Mucosa of gallbladder (tissue), 1 donor: ENCODE data around the gene DAO. TPM values are rescaled to one million over a fixed set of nuclear protein-coding genes. Genes with fewer than 3 reads are reported as not detected.

Experiments
- DNase-seq: peaks from one replicate; pipeline ENCODE4 v3.0.0-alpha.2; 2020; ENCODE audit warnings: low spot score
- total RNA-seq: library from RNA; stranded (reverse); gene quantifications from one replicate; pipeline ENCODE4 v1.2.1, GENCODE V29; 2021
- donor health status: DM: no; HTN: no; CAD: no.

DAO gene
- total RNA-seq, 1 donor from 2014 or later = not detected

DNA sequence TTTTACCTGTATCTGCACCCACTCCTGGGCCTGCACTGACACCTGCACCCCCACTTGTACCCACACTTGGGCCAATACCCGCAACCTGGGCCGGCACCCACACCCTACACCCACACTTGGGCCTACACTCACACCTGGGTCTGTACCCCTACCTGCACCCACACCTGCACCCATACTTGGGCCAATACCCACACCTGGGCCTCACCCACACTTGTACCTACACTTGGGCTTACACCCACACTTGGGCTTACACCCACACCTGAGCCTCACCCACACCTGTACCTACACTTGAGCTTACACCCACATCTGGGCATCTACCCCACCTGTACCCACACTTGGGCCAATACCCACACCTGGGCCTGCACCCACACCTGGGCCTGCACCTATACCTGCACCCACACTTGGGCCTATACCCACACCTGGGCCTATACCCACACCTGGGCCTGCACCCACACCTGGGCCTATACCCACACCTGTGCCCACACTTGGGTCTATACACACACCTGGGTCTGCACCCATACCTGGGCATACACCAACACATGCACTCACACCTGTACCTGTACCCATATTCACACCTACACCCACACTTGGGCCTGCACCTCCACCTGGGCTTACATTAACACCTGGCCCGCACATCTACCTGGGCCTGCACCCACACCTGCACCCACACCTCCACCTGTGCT is 39.2 kb downstream of the DAO start:
- DNase-seq = no peak

DNA sequence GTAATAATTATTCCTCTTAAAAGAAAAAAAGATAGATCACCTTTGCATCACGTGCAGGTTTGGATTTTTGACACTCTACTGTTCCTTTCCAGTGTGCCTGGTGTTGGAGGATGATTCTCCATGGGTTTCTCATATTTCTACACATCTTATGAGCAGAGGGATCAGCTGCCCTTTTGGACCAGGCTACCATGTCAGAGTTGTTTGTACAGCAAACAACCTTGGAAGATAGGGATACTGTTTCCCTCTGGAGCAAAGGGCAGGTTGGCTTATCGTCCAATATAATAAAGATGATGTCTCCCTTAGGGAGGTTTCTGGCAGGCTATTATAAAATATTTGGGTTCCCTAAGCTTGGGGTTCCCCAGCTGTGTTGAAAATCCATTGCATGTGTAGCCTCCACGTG is 42.1 kb downstream of the DAO start:
- DNase-seq = no peak

DNA sequence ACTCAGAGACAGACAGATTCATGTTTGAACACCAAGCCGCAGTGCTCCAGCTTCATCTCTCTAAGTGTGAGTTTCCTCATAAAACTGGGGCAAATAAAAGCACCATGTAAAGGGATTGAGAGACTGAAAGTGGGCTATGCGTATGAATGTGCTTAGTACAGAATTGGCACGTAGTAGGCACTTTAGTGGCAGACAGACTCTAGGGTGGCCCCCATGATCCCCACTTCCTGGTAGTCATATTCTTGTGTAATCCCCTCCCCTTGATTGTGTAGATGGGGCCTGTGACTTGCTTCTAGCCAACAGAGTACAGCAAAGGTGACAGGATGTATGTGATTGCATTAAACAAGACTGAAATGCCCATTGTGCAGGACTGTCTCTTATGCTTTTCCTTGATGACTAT is 43.0 kb downstream of the DAO start:
- DNase-seq = no peak

DNA sequence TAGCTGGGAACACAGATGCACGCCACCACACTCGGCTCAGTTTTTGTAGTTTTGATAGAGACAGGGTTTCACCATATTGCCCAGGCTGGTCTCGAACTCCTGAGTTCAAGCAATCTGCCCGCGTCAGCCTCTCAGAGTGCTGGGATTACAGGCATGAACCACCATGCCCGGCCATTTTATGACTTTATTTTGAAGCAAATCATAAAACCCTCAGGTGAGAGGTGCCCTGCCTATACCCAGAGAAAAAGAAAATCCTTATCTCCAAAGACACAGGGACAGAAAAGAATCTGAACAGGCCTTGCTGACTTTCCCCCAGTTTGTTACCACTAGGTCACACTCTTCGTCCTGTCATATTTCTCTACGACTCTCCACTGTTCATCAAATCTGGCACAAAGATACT is 48.8 kb downstream of the DAO start:
- DNase-seq = no peak

DNA sequence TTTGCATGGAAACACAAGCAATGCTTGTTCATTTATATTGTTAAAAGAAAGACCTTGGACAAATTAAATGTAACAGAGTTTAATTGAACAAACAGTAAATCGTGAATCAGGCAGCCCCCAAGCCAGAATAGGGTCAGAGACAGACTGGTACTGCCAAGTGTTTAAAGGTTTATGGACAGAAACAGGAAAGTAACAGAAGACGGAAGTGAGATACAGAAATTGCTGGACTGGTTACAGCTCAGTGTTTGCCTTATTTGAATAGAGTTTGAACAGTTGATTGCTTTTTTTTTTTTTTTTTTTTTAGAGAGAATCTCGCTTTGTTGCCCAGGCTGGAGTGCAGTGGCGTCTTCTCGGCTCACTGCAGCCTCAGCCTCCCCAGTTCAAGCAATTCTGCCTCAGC is 50.3 kb downstream of the DAO start:
- no peak for DNase-seq

DNA sequence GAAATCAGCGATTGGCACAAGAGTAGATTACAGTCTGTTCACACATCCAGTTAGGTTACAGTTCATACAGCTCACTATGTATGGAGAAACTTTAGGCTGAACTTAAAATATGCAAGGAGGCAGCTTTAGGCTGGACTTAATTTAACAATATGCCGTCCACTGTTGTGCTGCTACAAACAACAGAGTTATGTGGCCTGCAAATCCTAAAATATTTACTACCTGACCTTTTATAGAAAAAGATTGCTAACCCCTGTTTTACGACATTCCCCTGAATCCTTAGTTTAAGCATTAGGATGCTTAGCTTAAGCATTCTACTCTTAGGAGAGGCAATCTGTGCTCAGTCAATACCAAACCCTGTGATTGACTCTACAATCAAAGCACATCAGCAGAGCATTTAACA is 50.9 kb downstream of the DAO start:
- DNase-seq = no peak

DNA sequence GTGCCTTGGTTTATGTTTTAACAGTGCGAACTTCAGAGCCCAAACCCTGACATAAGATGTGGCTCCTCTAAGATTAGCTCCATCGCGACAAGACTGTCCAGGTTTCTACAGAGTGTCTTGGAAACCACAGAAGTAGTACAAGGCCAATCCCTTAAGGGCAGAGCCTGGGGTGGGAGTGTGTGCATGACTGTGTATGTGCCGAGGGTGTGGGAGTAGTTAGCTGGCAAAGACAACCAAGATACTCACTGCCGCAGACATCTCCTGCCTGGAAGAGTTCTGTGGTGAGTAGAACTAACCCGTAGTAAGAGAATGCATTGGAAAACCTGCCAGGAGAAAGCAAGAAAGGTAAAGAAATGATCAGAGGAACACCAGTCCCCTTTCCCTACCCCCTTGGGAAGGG is 54.1 kb downstream of the DAO start:
- no peak for DNase-seq

DNA sequence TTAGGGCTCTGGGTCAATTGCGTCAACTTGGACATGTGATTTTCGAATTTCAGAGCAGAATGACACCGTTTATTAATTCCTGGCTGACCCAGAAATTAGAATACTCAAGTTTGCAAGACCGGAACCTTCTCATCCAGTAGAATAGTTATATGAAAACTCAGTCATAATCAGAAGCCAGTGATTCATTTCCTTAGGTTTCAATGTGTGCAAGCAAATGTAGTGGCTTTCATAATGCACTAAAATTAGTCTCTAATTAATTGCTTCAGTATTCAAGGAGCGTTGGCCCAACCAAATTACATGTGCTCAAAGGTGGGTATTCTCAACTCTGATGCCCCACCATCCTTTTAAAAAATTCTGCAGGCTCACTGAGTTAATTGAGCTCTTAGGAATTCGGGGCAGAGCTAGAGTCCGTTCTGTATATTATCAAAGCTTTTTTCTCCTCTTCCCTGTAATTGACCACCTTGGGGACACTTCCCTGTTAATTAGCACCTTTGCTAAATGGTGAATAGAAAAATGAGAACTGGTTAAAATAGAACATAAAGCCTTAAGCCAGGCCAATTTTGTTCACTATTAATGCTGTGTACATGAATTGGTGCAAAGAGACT is 55.4 kb downstream of the DAO start:
- no peak for DNase-seq

DNA sequence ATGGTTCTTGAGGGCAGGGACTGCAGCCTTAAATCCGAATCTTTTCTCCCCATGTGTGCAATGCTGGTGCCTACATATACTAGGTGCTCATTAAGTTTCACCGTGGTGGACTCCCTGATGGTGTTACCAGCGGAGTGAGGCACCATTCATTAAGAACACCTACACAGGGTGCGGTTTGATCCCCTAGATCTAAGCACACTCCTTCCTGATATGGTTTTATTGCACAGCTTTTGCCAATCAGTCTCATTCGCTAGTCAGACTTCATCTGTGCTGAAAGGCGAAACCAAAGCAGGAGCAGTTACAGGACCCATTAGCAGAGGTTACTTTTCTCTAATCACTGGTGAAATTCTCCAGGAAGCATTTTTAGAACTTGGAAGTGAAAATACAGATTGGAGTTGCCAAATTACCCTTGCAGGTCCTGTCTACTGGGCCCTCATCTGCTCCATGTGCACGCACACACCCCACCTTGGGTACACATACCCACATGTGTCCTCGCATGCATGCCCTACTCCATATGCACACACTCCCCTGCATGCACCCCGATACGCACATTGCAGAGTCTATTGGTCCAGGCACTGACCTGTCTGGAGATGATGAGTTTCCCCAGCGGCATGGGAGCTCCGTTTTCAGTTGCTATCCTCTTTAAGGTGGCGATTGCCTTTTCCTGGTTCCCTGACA is 58.5 kb downstream of the DAO start:
- DNase-seq = no peak

DNA sequence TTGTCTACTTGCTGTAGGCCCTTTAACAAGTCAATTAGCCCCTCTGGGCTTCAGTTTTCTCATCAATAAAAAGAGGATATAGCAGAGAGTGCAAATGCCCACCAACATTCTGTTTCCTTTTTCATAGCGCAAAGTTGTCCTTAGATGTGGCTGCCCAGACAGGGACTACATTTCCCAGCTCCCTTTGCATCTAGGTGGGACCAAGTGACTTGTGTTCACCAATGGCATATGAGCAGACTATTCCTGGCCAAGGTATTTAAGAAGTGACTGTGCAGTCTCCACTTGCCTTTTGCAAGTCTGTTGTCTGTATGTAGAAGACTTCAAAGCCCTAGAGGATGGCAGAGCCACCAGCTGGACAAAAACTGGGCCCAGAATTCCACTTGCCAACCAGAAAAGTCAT is 59.7 kb downstream of the DAO start:
- no peak for DNase-seq

DNA sequence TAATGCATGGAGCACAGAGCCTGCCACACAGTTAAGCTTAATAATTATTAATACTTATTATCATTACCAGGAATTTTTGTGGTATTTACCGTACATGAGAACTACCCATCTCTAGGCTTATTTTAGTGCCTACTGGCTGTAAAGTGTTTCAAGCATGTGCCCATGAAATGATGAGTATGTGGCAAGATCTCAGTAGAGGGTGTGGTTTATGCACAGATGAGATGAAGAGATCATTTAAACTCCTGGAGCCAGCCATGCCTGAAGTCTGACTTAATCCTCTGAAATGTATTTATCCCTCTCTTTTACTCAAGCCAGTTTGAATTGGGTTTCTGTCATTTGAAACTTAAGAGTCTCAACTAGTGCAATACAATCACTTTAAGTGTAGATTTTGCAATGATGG is 60.2 kb downstream of the DAO start:
- DNase-seq = no peak

DNA sequence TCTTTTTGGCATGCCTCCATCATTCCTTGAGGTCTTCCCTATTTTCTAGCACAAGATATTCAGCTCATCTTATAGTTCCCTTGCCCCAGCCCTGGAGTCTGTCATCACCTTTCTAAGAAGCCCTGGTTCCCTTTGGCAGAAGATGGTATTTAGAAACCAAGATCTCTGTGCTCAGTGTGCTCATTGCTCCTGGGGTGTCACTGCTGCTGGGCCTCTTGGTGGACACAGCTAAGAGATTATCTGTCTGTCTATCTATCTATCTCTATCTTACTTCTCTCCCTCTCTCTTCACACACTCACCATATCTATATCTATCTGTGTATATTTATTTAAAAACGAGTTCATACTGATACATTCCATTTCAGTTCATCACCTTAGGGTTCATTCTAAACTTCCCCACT is 67.2 kb downstream of the DAO start:
- DNase-seq = no peak

DNA sequence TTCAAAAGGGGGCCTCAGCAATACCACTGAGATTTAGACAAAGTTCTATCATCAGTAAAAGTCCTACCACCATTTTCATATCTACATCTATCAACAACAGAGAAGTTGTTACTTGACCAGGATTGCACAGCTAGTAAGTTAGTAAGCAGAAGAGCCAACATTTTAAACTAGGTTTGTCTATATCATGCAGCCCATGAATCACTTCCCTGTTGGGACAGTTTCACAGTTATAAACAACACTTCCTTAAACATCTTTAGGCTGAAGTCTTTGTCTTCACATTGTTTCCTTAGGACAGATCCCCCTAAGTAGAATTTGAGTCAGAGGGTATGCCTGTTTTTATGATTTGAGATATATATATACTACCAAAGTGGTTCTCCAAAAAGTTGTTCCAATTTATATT is 68.5 kb downstream of the DAO start:
- no peak for DNase-seq

DNA sequence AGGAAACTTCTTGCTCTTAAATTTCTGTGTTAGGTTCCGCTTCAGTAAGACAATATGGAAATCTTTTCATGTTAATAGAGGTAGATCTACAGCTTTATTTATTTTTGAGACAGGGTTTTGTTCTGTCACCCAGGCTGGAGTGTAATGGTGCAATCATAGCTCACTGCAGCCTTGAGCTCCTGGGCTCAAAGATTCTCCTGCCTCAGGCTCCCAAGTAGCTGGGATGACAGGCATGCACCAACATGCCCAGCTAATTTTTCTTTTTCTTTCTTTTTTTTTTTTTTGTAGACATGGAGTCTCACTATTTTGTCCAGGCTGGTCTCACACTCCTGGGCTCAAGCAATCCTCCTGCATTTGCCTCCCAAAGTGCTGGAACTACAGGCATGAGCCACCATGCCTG is 70.1 kb downstream of the DAO start:
- DNase-seq = no peak

Other genes starting within 250 kb of the DAO start
- 22.4 TPM for gene SELPLG, start 246.2 kb upstream of the DAO start, total RNA-seq
- 194 TPM for gene CORO1C, start 148.6 kb upstream of the DAO start, total RNA-seq
- 60.1 TPM for gene SSH1, start 22.5 kb upstream of the DAO start, total RNA-seq
- gene SVOP, start 141.0 kb downstream of the DAO start, total RNA-seq = 0.03 TPM
- gene USP30, start 172.5 kb downstream of the DAO start, total RNA-seq = 20.4 TPM
- 8.3 TPM for gene ALKBH2, start 213.4 kb downstream of the DAO start, total RNA-seq
- gene UNG, start 217.5 kb downstream of the DAO start, total RNA-seq = 30.8 TPM
- gene ACACB, start 236.5 kb downstream of the DAO start, total RNA-seq = 56.9 TPM